Measurements from ENCODE around the gene TTC33.

TTC33 gene

GRCh38 chr5:40556811-40557210 lies 198.9 kb downstream of the TTC33 start:
- intact Hi-C loops (cut with DNase I; ENCODE audit: low total_unique reads), result no loop called here
- no peak for TF ChIP-seq CTCF (IDR thresholded peaks at IDR 0.05)
- Histone ChIP-seq H3K4me1 (peaks cover 0 to 10% (median 2%) of the 10 kb centered on the region in 4 donors), H3K36me3 (no peaks in the 10 kb centered on the region), H3K9me3 (no peaks in the 10 kb centered on the region), H3K27me3 (no peaks in the 10 kb centered on the region), H3K27ac (no peak overlapping the region), H3K4me3 (no peak overlapping the region)
- DNase-seq, result no peak

DNA sequence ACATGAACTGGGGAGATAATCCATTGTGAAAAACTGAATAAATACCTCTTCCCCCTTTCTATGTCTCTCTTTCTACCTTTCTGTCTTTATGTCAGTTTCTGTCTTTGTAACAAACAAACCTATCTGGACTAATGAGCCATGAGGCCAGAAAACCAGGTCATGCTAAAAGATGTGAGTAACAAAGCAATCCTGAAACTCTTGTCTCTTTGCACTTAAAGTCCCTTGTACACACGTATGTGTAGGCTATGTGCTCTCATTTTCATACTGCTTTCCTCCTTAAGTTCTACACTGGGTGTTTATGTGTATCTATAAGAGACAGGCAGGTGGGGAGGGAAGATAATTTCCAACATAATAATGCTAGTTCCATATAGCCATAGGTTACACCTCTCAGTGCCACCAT lies 199.9 kb downstream of the TTC33 start:
- Histone ChIP-seq H3K4me1 (peaks cover 0 to 16% (median 4%) of the 10 kb centered on the region in 4 donors), H3K36me3 (no peaks in the 10 kb centered on the region), H3K27me3 (no peaks in the 10 kb centered on the region), H3K27ac (no peak overlapping the region), H3K4me3 (no peak overlapping the region), H3K9me3 (no peaks in the 10 kb centered on the region)
- no peak for TF ChIP-seq CTCF (IDR thresholded peaks at IDR 0.05)
- intact Hi-C loops (cut with DNase I; ENCODE audit: low total_unique reads), result no loop called here
- no peak for DNase-seq

- Histone ChIP-seq H3K27me3 (no peaks in the 10 kb centered on the region), H3K9me3 (no peaks in the 10 kb centered on the region), H3K4me3 (no peak overlapping the region), H3K27ac (no peak overlapping the region), H3K4me1 (peaks cover 0 to 16% (median 4%) of the 10 kb centered on the region in 4 donors), H3K36me3 (no peaks in the 10 kb centered on the region)
- DNase-seq, result no peak
- no peak for TF ChIP-seq CTCF (IDR thresholded peaks at IDR 0.05)
- intact Hi-C loops (cut with DNase I; ENCODE audit: low total_unique reads), result no loop called here
Observed at GRCh38 chr5:40554813-40555212, 200.9 kb downstream of the TTC33 start.

DNA sequence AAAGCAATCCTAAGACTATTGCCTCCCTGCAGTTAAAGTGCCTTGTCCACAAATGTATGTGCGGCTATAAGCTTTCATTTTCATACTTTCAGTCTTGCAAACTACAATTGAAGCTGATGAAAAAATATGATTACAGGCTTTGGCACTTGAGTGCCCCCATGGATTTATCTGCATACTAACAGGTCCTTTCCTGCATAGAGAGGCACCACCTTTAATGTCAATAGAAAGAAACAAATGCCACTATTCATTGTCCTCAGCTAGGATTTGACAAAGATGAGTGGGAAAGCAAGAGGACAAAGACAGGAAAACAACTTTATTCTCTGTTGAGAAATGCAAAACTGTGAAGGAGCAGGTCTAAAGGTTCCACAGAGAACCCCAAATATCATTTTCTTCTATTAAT lies 201.7 kb downstream of the TTC33 start:
- Histone ChIP-seq H3K27me3 (no peaks in the 10 kb centered on the region), H3K36me3 (no peaks in the 10 kb centered on the region), H3K4me3 (no peak overlapping the region), H3K9me3 (no peaks in the 10 kb centered on the region), H3K27ac (no peak overlapping the region), H3K4me1 (peaks cover 0 to 16% (median 4%) of the 10 kb centered on the region in 4 donors)
- TF ChIP-seq CTCF (IDR thresholded peaks at IDR 0.05), result no peak
- intact Hi-C loops (cut with DNase I; ENCODE audit: low total_unique reads), result no loop called here
- DNase-seq, result no peak

GRCh38 chr5:40552981-40553380 lies 202.8 kb downstream of the TTC33 start:
- intact Hi-C loops (cut with DNase I; ENCODE audit: low total_unique reads), result no loop called here
- peaks cover 0 to 16% (median 4%) of the 10 kb centered on the region in 4 donors for H3K4me1 ChIP-seq
- H3K27me3 ChIP-seq, result no peaks in the 10 kb centered on the region
- H3K27ac ChIP-seq, result no peak overlapping the region
- TF ChIP-seq CTCF (IDR thresholded peaks at IDR 0.05), result no peak
- no peaks in the 10 kb centered on the region for H3K36me3 ChIP-seq
- no peak overlapping the region for H3K4me3 ChIP-seq
- DNase-seq, result no peak
- H3K9me3 ChIP-seq, result no peaks in the 10 kb centered on the region

Data from tibial artery (tissue), 4 donors.